ENCODE measurements around the gene ATP8A2. TPM values are rescaled to one million over a fixed set of nuclear protein-coding genes. Genes with fewer than 3 reads are reported as not detected.

Gene ATP8A2
- total and polyA plus RNA-seq, 2 of the 4 experiments (the other 2 are of a cell fraction): 0.02 to 0.18 TPM

DNA sequence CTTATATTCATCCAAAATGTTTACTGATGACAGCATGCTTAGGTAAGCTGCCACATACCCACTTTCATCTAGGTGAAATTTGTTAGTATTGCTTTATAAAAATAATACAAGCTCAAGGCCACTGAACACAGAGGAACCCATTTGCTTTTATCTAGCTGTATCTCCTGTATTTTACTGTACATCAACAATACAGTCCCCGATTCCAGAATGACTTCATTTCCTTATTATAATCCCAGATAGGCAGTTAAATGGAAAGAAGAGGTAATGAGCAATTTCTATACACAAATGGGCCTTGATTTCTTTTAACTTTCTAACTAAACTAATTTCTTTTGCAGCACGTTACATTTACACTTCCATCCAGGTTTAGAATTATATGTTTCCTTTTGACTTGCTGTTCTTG, 593.8 kb downstream of the ATP8A2 start:
- H3K4me3 ChIP-seq (ENCODE audit: insufficient read depth, low read depth, low read length): no peak overlapping the region
- no CpG with 5 or more reads among the region's 2 CpGs for WGBS, 2 experiments (ENCODE audit: extremely low coverage in 2 of 2, insufficient read length in 1 of 2)
- ChIA-PET POLR2A (ENCODE audit: unreplicated experiment) (no interaction called here), CTCF (no interaction called here)
- H3K4me2 ChIP-seq (ENCODE audit: low read depth, low read length): no peak overlapping the region
- H3K9me1 ChIP-seq (ENCODE audit: insufficient read depth, low read length): no peaks in the 10 kb centered on the region
- H3K14ac ChIP-seq (replicated peaks; ENCODE audit: low read depth, low read length): no peak overlapping the region
- H3K36me3 ChIP-seq (ENCODE audit: control insufficient read depth, insufficient read depth, low read length): no peaks in the 10 kb centered on the region
- dilution Hi-C loops (cut with HindIII; ENCODE audit: low sequenced_read_pairs, unreplicated experiment) (no loop called here), intact Hi-C loops (cut with micrococcal nuclease) (no loop called here), in situ Hi-C loops (cut with MboI; ENCODE audit: low sequenced_read_pairs) (no loop called here)
- no peak overlapping the region for H3K18ac ChIP-seq (ENCODE audit: low read depth, low read length)
- TF ChIP-seq CEBPB (IDR thresholded peaks at IDR 0.05; ENCODE audit: low read depth, low read length) (no peak), RCOR1 (IDR thresholded peaks at IDR 0.05; ENCODE audit: insufficient replicate concordance, low read length) (no peak), POLR2A (IDR thresholded peaks at IDR 0.05; ENCODE audit: low read depth, low read length) (no peak), MXI1 (IDR thresholded peaks at IDR 0.05; ENCODE audit: borderline replicate concordance, low read depth, low read length) (no peak), CHD1 (IDR thresholded peaks at IDR 0.05; ENCODE audit: low read depth, low read length) (no peak), RAD21 (IDR thresholded peaks at IDR 0.05; ENCODE audit: low read length) (no peak), MAZ (IDR thresholded peaks at IDR 0.05; ENCODE audit: borderline replicate concordance, low read depth, low read length) (no peak), RFX5 (IDR thresholded peaks at IDR 0.05; ENCODE audit: low read depth, low read length) (no peak), BHLHE40 (IDR thresholded peaks at IDR 0.05; ENCODE audit: low read depth, low read length) (no peak), FOS (IDR thresholded peaks at IDR 0.05; ENCODE audit: low read depth, low read length) (no peak), NFE2L2 (IDR thresholded peaks at IDR 0.05; ENCODE audit: low read depth, low read length) (no peak), MAFK (IDR thresholded peaks at IDR 0.05; ENCODE audit: low read depth, low read length) (no peak), SMC3 (IDR thresholded peaks at IDR 0.05; ENCODE audit: low read depth, low read length) (no peak)
- TF ChIP-seq, protein P1, sequence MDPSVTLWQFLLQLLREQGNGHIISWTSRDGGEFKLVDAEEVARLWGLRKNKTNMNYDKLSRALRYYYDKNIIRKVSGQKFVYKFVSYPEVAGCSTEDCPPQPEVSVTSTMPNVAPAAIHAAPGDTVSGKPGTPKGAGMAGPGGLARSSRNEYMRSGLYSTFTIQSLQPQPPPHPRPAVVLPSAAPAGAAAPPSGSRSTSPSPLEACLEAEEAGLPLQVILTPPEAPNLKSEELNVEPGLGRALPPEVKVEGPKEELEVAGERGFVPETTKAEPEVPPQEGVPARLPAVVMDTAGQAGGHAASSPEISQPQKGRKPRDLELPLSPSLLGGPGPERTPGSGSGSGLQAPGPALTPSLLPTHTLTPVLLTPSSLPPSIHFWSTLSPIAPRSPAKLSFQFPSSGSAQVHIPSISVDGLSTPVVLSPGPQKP (IDR thresholded peaks at IDR 0.05; ENCODE audit: borderline replicate concordance, low read depth, low read length): no peak
- TF ChIP-seq, protein P2, sequence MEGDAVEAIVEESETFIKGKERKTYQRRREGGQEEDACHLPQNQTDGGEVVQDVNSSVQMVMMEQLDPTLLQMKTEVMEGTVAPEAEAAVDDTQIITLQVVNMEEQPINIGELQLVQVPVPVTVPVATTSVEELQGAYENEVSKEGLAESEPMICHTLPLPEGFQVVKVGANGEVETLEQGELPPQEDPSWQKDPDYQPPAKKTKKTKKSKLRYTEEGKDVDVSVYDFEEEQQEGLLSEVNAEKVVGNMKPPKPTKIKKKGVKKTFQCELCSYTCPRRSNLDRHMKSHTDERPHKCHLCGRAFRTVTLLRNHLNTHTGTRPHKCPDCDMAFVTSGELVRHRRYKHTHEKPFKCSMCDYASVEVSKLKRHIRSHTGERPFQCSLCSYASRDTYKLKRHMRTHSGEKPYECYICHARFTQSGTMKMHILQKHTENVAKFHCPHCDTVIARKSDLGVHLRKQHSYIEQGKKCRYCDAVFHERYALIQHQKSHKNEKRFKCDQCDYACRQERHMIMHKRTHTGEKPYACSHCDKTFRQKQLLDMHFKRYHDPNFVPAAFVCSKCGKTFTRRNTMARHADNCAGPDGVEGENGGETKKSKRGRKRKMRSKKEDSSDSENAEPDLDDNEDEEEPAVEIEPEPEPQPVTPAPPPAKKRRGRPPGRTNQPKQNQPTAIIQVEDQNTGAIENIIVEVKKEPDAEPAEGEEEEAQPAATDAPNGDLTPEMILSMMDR (conservative IDR thresholded peaks at IDR 0.05; ENCODE audit: low read depth, low read length): no peak
- TF ChIP-seq, protein P3, sequence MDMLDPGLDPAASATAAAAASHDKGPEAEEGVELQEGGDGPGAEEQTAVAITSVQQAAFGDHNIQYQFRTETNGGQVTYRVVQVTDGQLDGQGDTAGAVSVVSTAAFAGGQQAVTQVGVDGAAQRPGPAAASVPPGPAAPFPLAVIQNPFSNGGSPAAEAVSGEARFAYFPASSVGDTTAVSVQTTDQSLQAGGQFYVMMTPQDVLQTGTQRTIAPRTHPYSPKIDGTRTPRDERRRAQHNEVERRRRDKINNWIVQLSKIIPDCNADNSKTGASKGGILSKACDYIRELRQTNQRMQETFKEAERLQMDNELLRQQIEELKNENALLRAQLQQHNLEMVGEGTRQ (IDR thresholded peaks at IDR 0.05; ENCODE audit: low read depth, low read length): no peak
- no peaks in the 10 kb centered on the region; the same call in 1 of the 2 replicates for H3K9me3 ChIP-seq (ENCODE audit: control insufficient read depth, insufficient read depth, low read length)
- no peaks in the 10 kb centered on the region for H4K20me1 ChIP-seq (ENCODE audit: insufficient read depth, low read length)
- H3K4ac ChIP-seq (ENCODE audit: low read depth, low read length): no peak overlapping the region
- no peaks in the 10 kb centered on the region for H3K4me1 ChIP-seq (ENCODE audit: control insufficient read depth, insufficient read depth, low read length)
- H3K56ac ChIP-seq (ENCODE audit: extremely low read depth, insufficient read depth, low read length): no peak overlapping the region
- H2BK15ac ChIP-seq (ENCODE audit: low read depth, low read length): no peak overlapping the region
- no peak overlapping the region for H2BK5ac ChIP-seq (ENCODE audit: low read depth, low read length, poor library complexity, severe bottlenecking)
- H2BK20ac ChIP-seq (ENCODE audit: low read depth, low read length): no peak overlapping the region
- no peak overlapping the region for H4K91ac ChIP-seq (ENCODE audit: insufficient read depth, low read depth, low read length)
- no peak overlapping the region for H3K27ac ChIP-seq (ENCODE audit: insufficient read depth, low read length)
- no peak overlapping the region for H4K8ac ChIP-seq (ENCODE audit: low read depth in 2 of 2, low read length in 2 of 2)
- H3K23ac ChIP-seq (ENCODE audit: low read depth, low read length): no peak overlapping the region
- no peak overlapping the region for H3K9ac ChIP-seq (ENCODE audit: low read depth, low read length)
- BruUV-seq (replicated peaks): no TSS peak
- H3K79me1 ChIP-seq (ENCODE audit: low read depth in 1 of 2, low read length in 2 of 2): no peaks in the 10 kb centered on the region
- no peak overlapping the region for H4K5ac ChIP-seq (ENCODE audit: low read depth, low read length)
- no peak overlapping the region for H2AK9ac ChIP-seq (replicated peaks; ENCODE audit: low read depth, low read length, poor library complexity)
- DNase-seq: no peak
- no peak for ATAC-seq (ENCODE audit: low read depth)
- H3K27me3 ChIP-seq (ENCODE audit: control insufficient read depth, insufficient read depth, low read length): no peaks in the 10 kb centered on the region
- H2BK120ac ChIP-seq (ENCODE audit: low read depth, low read length): no peak overlapping the region
- no peak overlapping the region for H2AK5ac ChIP-seq (ENCODE audit: low read depth, low read length)
- no peak overlapping the region for H2AFZ ChIP-seq (replicated peaks; ENCODE audit: low read length, poor library complexity)
